SJCRH30 (cell line): ENCODE measurements around the gene TMED1. TPM values are rescaled to one million over a fixed set of nuclear protein-coding genes. Genes with fewer than 3 reads are reported as not detected.

Experiments used
- DNase-seq, 2 experiments: peaks; one replicate each; pipeline ENCODE4 v3.0.0-alpha.2; 2015 to 2020
- H3K27ac ChIP-seq: fragments of 250-450 bp; sonication (Bioruptor Pico); 2 replicates; pipeline ENCODE4 v1.5.1; 2020; ENCODE audit warnings: mild to moderate bottlenecking, moderate library complexity
- H3K27me3 ChIP-seq: fragments of 250-450 bp; sonication (Bioruptor Pico); 2 replicates; pipeline ENCODE4 v1.5.1; 2020; ENCODE audit warnings: mild to moderate bottlenecking, moderate library complexity
- H3K36me3 ChIP-seq: fragments of 250-450 bp; sonication (Bioruptor Pico); 2 replicates; pipeline ENCODE4 v1.5.1; 2020; ENCODE audit warnings: mild to moderate bottlenecking, moderate library complexity
- H3K4me1 ChIP-seq: fragments of 250-450 bp; sonication (Bioruptor Pico); 2 replicates; pipeline ENCODE4 v1.5.1; 2020; ENCODE audit warnings: mild to moderate bottlenecking, moderate library complexity
- H3K4me3 ChIP-seq: fragments of 250-450 bp; sonication (Bioruptor Pico); 2 replicates; pipeline ENCODE4 v1.5.1; 2020; ENCODE audit warnings: mild to moderate bottlenecking, moderate library complexity
- H3K9me3 ChIP-seq: fragments of 250-450 bp; sonication (Bioruptor Pico); replicated peaks from 2 replicates; pipeline ENCODE4 v1.5.1; 2020; ENCODE audit warnings: mild to moderate bottlenecking, moderate library complexity
- total RNA-seq: library from RNA; depleted of rRNA; stranded (reverse); fragments of >200 nt; shearing (Covaris generic); gene quantifications from 2 replicates; pipeline ENCODE4 v1.2.3, GENCODE V29; 2014

The TMED1 gene
- total RNA-seq, 1 experiment from 2014 or later: 25.2 TPM

GRCh38 chr19:10815007-10815536, 20.9 kb downstream of the TMED1 start:
- Histone ChIP-seq H3K36me3 (peaks cover 6% of the 10 kb centered on the region; the same call in 1 of the 2 replicates), H3K4me1 (no peaks in the 10 kb centered on the region), H3K4me3 (no peak overlapping the region), H3K9me3 (no peaks in the 10 kb centered on the region), H3K27ac (no peak overlapping the region), H3K27me3 (no peaks in the 10 kb centered on the region)
- DNase-seq: no peak

GRCh38 chr19:10812902-10813404, 23.1 kb downstream of the TMED1 start:
- no peaks in the 10 kb centered on the region for H3K27me3 ChIP-seq
- H3K9me3 ChIP-seq: no peaks in the 10 kb centered on the region
- DNase-seq: no peak
- peaks cover 4% of the 10 kb centered on the region for H3K36me3 ChIP-seq
- no peak overlapping the region for H3K27ac ChIP-seq
- no peak overlapping the region for H3K4me3 ChIP-seq
- no peaks in the 10 kb centered on the region for H3K4me1 ChIP-seq

DNA sequence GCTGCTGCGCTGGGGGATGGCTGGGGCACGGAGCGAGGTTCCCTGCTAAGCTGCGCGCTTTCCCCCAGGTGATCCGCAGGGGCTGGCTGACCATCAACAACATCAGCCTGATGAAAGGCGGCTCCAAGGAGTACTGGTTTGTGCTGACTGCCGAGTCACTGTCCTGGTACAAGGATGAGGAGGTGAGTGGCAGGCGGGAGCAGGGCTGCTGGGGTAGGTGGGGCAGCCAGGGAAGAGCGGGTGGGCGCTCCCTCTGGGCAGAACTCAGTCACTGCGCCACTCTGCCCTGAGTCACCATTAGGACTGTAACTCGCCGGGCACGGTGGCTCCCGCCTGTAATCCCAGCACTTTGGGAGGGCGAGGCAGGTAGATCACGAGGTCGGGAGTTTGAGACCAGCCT, 23.8 kb downstream of the TMED1 start:
- Histone ChIP-seq H3K27me3 (no peaks in the 10 kb centered on the region), H3K27ac (no peak overlapping the region), H3K4me1 (no peaks in the 10 kb centered on the region), H3K9me3 (no peaks in the 10 kb centered on the region), H3K4me3 (no peak overlapping the region), H3K36me3 (peaks cover 4% of the 10 kb centered on the region)
- no peak for DNase-seq

DNA sequence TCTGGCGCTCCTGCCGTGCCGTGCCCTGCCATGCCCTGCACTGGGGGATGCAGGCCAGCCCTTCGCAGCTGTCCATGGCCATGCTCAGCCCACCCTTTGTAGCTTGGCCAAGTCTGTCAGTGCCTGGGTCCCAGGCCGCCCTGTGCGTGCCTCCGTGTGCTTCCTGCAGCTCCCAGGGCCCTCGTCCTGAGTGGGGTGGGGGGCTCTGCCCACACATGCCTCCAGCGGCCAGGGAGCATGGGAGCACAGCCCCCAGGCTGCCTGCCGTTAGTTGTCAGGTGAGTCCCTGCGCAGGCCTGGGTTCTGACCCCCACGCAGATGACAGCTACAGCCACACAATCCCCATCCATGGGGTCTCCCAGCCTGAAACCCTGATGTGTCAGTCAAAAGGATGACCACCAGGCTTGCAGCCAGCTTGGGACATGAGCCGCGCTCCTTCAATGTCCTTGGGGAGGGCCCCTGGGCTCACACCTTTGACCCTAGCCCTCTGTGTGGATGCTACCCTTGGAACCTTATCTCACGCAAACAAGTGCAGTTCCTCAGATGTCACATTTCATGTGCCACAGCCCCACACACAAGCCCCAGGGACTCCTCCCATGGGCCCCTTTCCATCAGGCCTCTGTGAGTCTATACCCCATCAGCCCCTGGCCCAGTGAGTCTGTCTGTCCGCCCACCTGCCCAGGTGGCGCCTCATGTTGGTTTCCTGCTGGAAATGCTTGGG, 24.5 kb downstream of the TMED1 start:
- no peak for DNase-seq
- no peaks in the 10 kb centered on the region for H3K27me3 ChIP-seq
- H3K4me3 ChIP-seq: no peak overlapping the region
- no peak overlapping the region for H3K27ac ChIP-seq
- H3K9me3 ChIP-seq: no peaks in the 10 kb centered on the region
- peaks cover 4% of the 10 kb centered on the region for H3K36me3 ChIP-seq
- H3K4me1 ChIP-seq: no peaks in the 10 kb centered on the region

GRCh38 chr19:10809651-10810285, 26.2 kb downstream of the TMED1 start:
- no peak for DNase-seq
- Histone ChIP-seq H3K4me1 (no peaks in the 10 kb centered on the region), H3K4me3 (no peak overlapping the region), H3K27ac (no peak overlapping the region), H3K9me3 (no peaks in the 10 kb centered on the region), H3K27me3 (no peaks in the 10 kb centered on the region), H3K36me3 (peaks cover 4% of the 10 kb centered on the region)

DNA sequence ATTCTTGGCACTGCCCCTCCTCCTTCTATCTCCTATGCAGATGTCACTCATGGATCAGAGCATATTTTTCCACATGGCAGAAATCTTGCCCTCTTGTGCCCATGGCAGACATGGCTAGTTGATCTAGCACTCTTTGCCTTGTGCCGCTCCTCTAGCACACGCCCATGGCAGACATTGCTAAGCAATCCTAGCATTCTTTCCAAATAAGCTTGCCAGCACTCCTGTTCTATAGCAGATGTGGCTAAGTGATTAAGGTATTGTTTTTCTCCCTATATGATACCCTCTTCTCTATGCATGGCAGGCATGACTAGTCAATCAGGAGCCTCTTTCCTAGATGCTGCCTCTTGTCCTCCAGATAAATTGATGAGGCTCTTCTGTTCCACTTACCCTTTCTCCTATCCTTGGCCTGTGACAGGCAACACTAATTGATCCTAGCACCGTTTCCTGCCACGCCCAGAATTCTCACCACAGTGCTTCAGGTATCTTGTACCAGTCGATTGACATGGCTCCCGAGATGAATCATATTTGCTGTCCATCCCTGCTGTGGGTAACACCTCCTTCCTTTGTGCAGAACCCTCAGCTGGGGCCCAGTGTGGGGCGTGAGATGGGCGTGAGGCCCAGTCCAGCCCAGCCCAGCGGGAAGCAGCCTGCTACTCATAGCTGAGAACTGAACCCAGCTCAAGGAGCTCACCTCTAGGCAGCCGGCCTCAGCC, 26.9 kb downstream of the TMED1 start:
- no peak for DNase-seq

DNA sequence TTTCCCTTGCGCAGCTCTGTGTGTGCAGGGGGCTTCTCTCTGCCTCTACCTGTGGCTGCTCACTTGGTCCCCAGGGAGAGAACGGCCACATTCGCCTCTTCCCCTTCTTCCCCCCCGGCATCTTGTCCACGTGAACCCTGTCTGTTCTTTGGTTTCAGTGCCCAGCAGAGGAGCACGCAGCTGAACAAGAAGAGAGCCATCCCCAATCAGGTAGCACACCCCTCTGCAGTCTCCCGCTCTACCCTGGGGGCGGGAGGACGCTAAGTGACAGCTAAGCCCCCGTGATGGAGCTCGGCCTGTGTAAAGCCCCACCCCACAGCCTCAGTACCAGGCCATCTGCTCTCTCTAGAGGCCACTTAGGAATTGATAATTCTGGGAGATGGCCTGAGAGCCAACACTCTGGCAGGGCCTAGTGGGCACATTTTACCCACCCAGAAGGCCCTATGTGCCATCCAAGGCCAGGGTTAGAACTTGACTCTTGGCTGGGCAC, 30.2 kb downstream of the TMED1 start:
- Histone ChIP-seq H3K27ac (no peak overlapping the region), H3K27me3 (no peaks in the 10 kb centered on the region), H3K4me3 (no peak overlapping the region), H3K9me3 (no peaks in the 10 kb centered on the region), H3K36me3 (peaks cover 7% of the 10 kb centered on the region), H3K4me1 (no peaks in the 10 kb centered on the region)
- DNase-seq: no peak

More for the DNA sequence above, 26.9 kb downstream of the TMED1 start:
- no peak overlapping the region for H3K27ac ChIP-seq
- H3K4me3 ChIP-seq: no peak overlapping the region
- no peaks in the 10 kb centered on the region for H3K9me3 ChIP-seq
- H3K4me1 ChIP-seq: no peaks in the 10 kb centered on the region
- H3K36me3 ChIP-seq: peaks cover 7% of the 10 kb centered on the region
- no peaks in the 10 kb centered on the region for H3K27me3 ChIP-seq

- Histone ChIP-seq H3K9me3 (no peaks in the 10 kb centered on the region), H3K4me1 (no peaks in the 10 kb centered on the region), H3K36me3 (peaks cover 7% of the 10 kb centered on the region), H3K27me3 (no peaks in the 10 kb centered on the region), H3K27ac (no peak overlapping the region), H3K4me3 (no peak overlapping the region)
- no peak for DNase-seq
Measured at GRCh38 chr19:10805065-10805757, 30.8 kb downstream of the TMED1 start.

DNA sequence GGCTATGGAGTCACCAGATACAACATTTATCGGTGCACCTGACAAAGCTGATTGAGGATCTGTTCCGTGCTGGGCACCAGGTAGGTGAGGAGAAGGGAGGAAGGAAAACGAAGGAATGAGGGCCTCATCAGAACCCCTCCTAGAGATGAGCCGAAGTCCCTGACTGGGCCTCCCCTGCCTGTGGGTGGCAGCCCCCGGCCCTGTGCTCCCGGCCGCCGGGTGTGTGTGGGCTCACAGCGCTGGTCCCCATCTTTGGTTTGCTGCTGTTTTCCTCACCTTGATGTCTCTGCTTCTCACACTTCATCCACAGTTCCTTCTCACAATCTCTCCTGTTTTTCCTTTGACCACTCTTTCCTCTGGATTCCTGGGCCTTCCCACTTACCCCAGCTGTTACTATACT, 32.8 kb downstream of the TMED1 start:
- Histone ChIP-seq H3K36me3 (peaks cover 4% of the 10 kb centered on the region; the same call in 1 of the 2 replicates), H3K4me3 (no peak overlapping the region), H3K27ac (no peak overlapping the region), H3K27me3 (no peaks in the 10 kb centered on the region), H3K9me3 (no peaks in the 10 kb centered on the region), H3K4me1 (no peaks in the 10 kb centered on the region)
- no peak for DNase-seq

DNA sequence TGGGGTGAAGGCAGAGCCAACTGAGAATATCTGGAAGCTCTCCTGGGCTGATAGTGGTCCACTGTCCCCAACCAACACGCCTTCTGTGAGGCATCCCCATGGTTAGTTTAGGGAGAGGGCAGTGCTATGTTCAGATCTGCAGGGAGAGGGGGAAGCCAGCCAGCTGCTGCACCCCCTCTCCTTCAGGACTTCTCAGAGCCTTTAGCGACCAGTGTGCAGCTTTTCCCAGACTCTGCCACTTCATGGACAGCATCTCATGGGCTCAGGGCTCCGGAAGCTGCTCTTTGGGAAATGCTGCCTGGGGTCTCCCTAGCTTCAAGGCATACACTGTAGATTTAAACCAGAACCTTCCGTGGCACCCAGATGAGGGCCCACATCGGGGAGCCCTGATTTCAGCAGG, 33.5 kb downstream of the TMED1 start:
- no peak overlapping the region for H3K4me3 ChIP-seq
- no peaks in the 10 kb centered on the region for H3K9me3 ChIP-seq
- H3K36me3 ChIP-seq: peaks cover 4% of the 10 kb centered on the region; the same call in 1 of the 2 replicates
- H3K4me1 ChIP-seq: no peaks in the 10 kb centered on the region
- H3K27ac ChIP-seq: no peak overlapping the region
- no peak for DNase-seq
- no peaks in the 10 kb centered on the region for H3K27me3 ChIP-seq

- Histone ChIP-seq H3K4me3 (no peak overlapping the region), H3K9me3 (no peaks in the 10 kb centered on the region), H3K36me3 (peaks cover 7% of the 10 kb centered on the region), H3K27ac (no peak overlapping the region), H3K27me3 (no peaks in the 10 kb centered on the region), H3K4me1 (no peaks in the 10 kb centered on the region)
- DNase-seq: no peak
Measured at GRCh38 chr19:10800488-10800887, 35.5 kb downstream of the TMED1 start.

DNA sequence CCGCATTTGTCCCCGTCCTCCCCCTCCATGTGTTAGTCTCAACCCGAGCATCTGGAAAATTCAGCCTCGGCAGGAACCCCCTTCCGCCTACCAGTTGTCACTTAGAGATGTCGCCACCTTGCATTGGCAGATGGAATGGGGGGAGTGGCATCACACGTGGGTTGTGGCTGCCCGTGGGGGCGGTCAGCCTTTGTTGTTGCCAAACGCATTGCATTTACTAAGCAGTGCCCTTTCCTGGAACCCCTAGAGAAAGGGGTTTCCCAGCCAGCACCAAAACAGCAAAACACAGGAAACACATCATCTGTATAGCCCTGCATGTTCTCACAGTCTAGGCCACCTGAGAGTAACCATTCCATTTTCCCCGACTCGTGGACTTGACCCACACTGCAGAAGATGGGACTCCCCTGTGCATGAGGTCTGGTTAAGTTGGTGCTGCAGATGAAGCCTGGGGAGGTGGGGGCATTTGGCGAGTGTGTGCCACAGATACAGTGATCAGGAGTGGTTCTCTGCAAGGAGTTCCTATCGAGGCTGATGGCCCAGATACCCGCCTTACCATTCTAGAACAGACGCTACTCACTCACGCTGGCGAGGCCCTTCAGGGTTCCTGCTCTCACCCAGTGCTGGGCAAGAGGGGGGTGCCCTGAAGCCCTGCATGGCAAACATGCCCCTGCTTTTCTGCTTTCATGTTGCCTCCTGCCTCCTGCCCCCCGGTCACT, 38.3 kb downstream of the TMED1 start:
- Histone ChIP-seq H3K9me3 (no peaks in the 10 kb centered on the region), H3K27me3 (no peaks in the 10 kb centered on the region), H3K27ac (no peak overlapping the region), H3K4me3 (no peak overlapping the region), H3K4me1 (no peaks in the 10 kb centered on the region), H3K36me3 (peaks cover 6% of the 10 kb centered on the region)
- no peak for DNase-seq

DNA sequence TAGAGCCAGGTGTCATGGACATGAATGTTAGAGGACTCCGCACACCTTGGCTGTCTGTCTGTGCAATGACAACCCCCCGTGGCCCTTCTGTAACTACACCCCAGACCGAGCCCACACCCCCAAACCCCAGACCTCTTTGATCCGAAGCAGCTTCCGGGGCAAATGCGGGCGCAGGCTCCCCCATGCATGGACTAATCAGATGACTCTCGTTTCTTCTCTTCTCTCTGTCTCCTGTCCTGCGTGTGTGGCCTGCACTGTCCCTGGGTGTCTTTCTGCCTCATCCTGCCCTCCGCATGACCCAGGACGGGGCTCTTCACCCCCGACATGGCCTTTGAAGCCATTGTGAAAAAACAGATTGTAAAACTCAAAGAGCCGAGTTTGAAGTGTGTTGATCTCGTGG, 38.9 kb downstream of the TMED1 start:
- Histone ChIP-seq H3K9me3 (no peaks in the 10 kb centered on the region), H3K4me1 (no peaks in the 10 kb centered on the region), H3K27ac (no peak overlapping the region), H3K4me3 (no peak overlapping the region), H3K36me3 (peaks cover 6% of the 10 kb centered on the region), H3K27me3 (no peaks in the 10 kb centered on the region)
- no peak for DNase-seq

DNA sequence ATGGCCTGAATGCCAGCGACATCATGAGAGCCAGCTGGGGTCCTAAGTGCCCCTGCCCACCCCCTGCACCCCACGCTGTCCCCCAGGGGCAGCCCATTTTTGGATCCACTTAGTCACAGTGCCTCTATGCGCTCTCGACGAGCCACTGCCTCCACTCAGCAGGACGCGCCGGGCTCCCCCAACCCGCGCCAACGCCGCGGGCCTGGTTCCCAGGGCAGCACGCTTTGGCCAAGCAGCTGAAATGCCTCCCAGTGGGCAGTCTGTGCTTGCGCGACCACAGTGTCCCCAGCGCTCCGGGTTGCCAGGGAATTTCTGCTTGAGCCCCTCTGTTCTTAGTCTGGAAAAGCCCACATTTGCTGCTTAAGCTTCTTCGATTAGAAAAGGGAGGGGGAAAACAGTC, 39.4 kb downstream of the TMED1 start:
- H3K9me3 ChIP-seq: no peaks in the 10 kb centered on the region
- no peaks in the 10 kb centered on the region for H3K27me3 ChIP-seq
- no peaks in the 10 kb centered on the region for H3K4me1 ChIP-seq
- no peak overlapping the region for H3K4me3 ChIP-seq
- H3K36me3 ChIP-seq: peaks cover 6% of the 10 kb centered on the region
- DNase-seq: no peak
- no peak overlapping the region for H3K27ac ChIP-seq
